H1 (cell line): ENCODE data around the gene RHOG. TPM values are rescaled to one million over a fixed set of nuclear protein-coding genes. Genes with fewer than 3 reads are reported as not detected.

Source experiments
- BRCA1 ChIP-seq: IDR thresholded peaks from 2 replicates; pipeline ENCODE4 v1.6.1; 2012; ENCODE audit warnings: low read depth, low read length, improper control_type of control experiment
- TAF1 ChIP-seq: IDR thresholded peaks from 2 replicates; pipeline ENCODE4 v1.6.1; 2011; ENCODE audit warnings: mild to moderate bottlenecking, low read depth, low read length
- polyA plus RNA-seq, 7 experiments: library from polyadenylated mRNA; depleted of rRNA in 3 of 7; stranded (reverse) in 5 of 7; unstranded in 2 of 7; fragments of >200 nt in 5 of 7; fragments of 200-250 nt in 2 of 7; gene quantifications; 1 replicate in 5 of 7; 2 replicates in 1 of 7; 4 replicates in 1 of 7; pipeline versions ENCODE4 v1.2.1 to v1.2.3, GENCODE V29; 2011 to 2013; ENCODE audit warnings: missing spikeins in 2 of 7, mixed read lengths in 2 of 7
- total RNA-seq: library from RNA; stranded (reverse); fragmentation: NEBNext Ultra II Directional; extraction: Animal tissue kit (Norgen Biotek cat#: 25700); gene quantifications from 2 replicates; pipeline ENCODE4 v1.2.1, GENCODE V29; 2021

The RHOG gene
- total and polyA plus RNA-seq, 2 of the 8 experiments (the other 6 are each of a cell fraction or from before 2014, with no cell fraction given) = 28.3 to 69.6 TPM

DNA sequence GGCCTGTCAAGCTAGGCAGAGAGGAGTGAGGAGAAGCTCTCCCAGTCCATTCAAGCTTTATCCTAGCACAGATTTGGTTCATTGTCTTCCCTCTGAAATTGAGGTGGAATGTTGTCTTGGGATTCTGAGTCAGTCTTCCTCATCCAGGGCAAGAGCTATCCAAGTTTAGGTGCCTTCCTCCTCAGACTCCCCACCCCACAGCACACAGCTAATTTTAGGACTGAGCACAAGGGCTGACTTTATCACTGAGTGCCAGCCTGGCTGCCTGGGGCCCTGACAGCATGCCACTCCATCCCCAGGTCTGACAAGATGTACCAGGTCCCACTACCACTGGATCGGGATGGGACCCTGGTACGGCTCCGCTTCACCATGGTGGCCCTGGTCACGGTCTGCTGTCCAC lies 29.8 kb downstream of the RHOG start (continued):
- no peak for TF ChIP-seq BRCA1
- TF ChIP-seq TAF1 = no peak
